ENCODE measurements around the gene HPCAL1.

The HPCAL1 gene

GRCh38 chr2:10304458-10305253 lies 2.0 kb downstream of the HPCAL1 start:
- no peak for DNase-seq

GRCh38 chr2:10305254-10305635 lies 2.5 kb downstream of the HPCAL1 start:
- peak; percentile 35 to 57 for DNase-seq

- DNase-seq = peak; percentile 21 to 35
Measured at GRCh38 chr2:10305715-10306114, 3.0 kb downstream of the HPCAL1 start.

- peak in 1 of 2 donors; percentile 11 for DNase-seq
Measured at GRCh38 chr2:10306901-10307463, 4.3 kb downstream of the HPCAL1 start.

GRCh38 chr2:10307561-10308156 lies 5.0 kb downstream of the HPCAL1 start:
- no peak for DNase-seq

- no peak for DNase-seq
Measured at GRCh38 chr2:10308866-10309265, 6.2 kb downstream of the HPCAL1 start.

- DNase-seq = no peak
Measured at GRCh38 chr2:10309286-10309685, 6.6 kb downstream of the HPCAL1 start.

GRCh38 chr2:10310309-10310888 lies 7.7 kb downstream of the HPCAL1 start:
- no peak for DNase-seq

GRCh38 chr2:10311736-10312135 lies 9.0 kb downstream of the HPCAL1 start:
- DNase-seq = no peak

GRCh38 chr2:10312437-10312957 lies 9.8 kb downstream of the HPCAL1 start:
- no peak for DNase-seq

- no peak for DNase-seq
Measured at GRCh38 chr2:10316336-10316735, 13.6 kb downstream of the HPCAL1 start.

GRCh38 chr2:10316860-10317259 lies 14.2 kb downstream of the HPCAL1 start:
- no peak for DNase-seq

- no peak for DNase-seq
Measured at GRCh38 chr2:10317646-10318045, 14.9 kb downstream of the HPCAL1 start.

- no peak for DNase-seq
Measured at GRCh38 chr2:10318345-10318744, 15.6 kb downstream of the HPCAL1 start.

GRCh38 chr2:10319892-10320574 lies 17.3 kb downstream of the HPCAL1 start:
- DNase-seq = no peak

- DNase-seq = no peak
Measured at GRCh38 chr2:10320575-10320931, 17.8 kb downstream of the HPCAL1 start.

GRCh38 chr2:10320933-10321332 lies 18.2 kb downstream of the HPCAL1 start:
- no peak for DNase-seq

- no peak for DNase-seq
Measured at GRCh38 chr2:10321622-10322021, 18.9 kb downstream of the HPCAL1 start.

- no peak for DNase-seq
Measured at GRCh38 chr2:10322481-10322880, 19.8 kb downstream of the HPCAL1 start.

- DNase-seq = no peak
Measured at GRCh38 chr2:10322973-10323372, 20.3 kb downstream of the HPCAL1 start.

GRCh38 chr2:10323535-10323934 lies 20.8 kb downstream of the HPCAL1 start:
- no peak for DNase-seq

GRCh38 chr2:10324095-10324832 lies 21.6 kb downstream of the HPCAL1 start:
- no peak for DNase-seq
